ENCODE measurements around the gene NME7.
"Not testable (repeated sequence)": the region's sequence is repeated elsewhere in the genome, so short reads cannot be mapped to it uniquely, and the experiment has no call there.

NME7 gene

DNA sequence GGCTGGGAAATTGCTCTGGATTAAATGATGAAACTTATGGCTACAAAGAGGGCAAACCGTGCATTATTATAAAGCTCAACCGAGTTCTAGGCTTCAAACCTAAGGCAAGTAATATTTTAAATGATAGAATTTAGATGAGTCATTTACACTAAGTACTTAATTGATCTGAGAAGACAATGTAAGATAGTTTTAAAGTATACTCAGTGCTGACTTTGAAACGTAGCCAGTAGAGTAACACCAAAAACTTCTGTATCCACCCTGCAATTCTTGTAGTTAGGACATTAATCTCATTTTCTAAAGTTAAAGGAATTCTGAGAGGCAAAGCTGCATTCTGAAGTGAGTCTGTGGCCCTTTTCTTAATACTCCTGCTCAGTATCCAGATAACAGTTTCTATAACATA lies 240.3 kb downstream of the NME7 start:
- DNase-seq (ENCODE audit: low read depth) = no peak

DNA sequence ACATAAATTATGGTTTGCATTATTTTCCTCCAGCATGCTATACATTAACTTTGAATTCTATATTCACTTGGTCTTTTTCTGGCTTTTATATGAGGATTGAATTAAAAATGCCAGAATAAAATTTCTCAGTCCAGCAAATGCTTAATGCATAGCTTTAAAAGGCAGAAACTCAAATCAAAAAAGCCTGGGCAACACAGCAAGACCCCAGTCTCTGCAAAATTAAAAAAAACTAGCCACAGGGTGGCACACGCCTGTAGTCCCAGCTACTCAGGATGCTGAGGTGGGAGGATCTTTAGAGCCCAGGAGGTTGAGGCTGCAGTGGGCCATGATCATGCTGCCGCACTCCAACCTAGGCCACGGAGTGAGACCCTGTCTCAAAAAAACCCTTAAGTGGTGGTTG lies 241.3 kb downstream of the NME7 start:
- DNase-seq (ENCODE audit: low read depth) = no peak

DNA sequence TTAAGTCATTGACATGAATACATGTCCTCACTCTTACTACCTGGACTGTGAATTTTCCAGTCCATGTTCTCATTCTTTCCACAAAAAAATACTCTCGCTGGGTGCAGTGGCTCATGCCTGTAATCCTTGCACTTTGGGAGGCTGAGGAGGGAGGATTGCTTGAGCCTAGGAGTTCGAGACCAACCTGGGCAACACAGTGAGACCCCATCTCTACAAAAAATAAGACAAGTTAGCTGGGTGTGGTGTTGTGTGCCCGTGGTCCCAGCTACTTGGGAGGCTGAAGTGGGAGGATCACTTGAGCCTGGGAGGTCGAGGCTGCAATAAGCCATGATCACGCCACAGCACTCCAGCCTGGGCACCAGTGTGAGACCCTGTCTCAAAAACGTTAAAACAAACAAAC lies 242.0 kb downstream of the NME7 start:
- DNase-seq (ENCODE audit: low read depth) = not testable (repeated sequence)

- no peak for DNase-seq (ENCODE audit: low read depth)
Measured at GRCh38 chr1:169124459-169124858, 243.1 kb downstream of the NME7 start.

GRCh38 chr1:169122976-169123375 lies 244.6 kb downstream of the NME7 start:
- no peak for DNase-seq (ENCODE audit: low read depth)

DNA sequence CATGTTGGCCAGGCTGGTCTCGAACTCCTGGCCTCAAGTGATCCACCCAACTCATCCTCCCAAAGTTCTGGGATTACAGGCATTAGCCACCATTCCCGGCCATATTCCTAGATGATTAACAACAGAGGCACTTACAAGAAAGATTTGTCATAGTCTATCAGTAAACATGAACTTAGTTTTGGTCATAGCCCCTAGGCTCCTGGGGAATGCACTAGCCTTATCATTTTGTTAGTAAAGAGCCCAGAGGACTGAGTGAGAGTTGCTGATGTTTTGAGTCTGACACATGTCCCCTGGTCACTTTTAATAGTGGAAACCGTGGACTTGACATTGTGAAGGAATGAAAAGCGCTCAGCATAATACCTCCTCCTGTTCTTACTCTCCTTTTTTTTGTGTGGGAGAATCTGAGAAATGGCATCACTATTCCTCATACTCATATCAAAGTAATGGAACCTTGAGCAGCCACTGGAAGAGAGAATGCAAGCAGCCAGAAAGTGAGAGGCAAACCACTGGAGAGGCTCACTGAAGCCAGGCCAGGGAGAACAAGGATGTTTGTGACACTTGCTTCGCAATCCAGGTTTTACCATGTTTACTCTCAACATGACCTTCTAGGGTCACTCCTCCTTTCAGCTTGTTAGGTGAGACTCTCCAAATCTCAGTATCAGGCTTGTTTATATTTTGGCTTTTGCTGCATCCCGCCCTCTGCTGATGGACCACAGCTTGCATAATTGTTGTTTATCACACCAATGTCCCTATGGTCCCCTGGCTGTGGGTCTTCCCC lies 246.3 kb downstream of the NME7 start:
- DNase-seq (ENCODE audit: low read depth) = no peak

DNA sequence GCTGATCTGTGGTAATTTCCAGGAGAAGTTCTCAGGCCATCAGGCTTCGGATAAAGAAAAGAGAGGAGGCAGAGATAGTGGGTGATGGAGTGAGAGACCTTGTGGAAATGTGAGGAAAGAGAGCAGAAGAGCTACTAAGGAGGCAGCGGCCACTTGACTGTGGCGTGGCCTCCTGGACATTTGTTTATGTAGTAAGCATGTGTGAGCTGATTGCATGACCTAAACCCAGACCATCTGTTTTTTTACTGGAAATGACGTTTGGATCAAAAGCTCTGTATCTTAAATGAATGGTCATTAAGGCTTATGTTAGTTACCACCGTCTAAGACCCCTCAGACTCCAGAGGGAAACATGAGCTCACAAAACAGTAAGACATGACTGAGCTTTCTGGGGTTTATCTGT lies 247.5 kb downstream of the NME7 start:
- DNase-seq (ENCODE audit: low read depth) = no peak

DNA sequence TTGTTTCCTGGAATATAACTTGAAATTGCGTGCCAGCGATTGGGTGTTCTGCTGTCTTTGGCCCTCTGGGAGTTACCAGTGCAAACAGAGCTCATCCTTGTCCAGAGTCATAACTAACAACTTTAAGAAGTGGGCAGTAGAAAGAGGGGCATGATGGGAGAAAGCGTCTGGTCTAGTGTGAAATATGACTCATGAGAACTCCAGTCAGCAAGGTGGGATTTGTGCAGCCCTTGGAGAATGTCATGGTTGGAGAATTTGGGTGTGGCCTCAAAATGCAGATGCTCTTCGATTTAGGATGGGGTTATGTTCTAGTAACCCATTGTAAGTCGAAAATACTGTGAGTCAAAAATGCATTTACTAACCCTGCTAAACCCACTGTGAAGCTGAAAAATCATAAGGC lies 248.2 kb downstream of the NME7 start:
- DNase-seq (ENCODE audit: low read depth) = no peak

DNA sequence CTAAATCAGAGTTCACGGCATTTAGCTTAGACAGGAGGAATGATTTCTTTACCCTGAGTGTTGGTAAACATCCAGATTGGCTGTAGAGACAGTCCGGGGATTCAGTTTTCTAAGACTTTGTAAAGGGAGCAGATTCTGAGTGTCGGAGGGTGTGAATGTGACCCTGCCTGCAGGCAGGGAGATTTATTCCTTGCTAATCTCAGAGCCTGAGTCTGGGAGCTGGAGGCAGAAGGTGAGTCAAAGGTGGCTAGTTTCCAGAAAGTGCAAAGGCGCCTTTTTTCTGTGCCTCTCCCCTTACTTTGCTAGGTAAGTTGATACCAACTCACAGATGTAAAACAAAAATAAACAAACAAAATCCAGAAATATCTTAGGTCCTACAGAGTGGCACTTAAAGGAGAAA lies 249.4 kb downstream of the NME7 start:
- no peak for DNase-seq (ENCODE audit: low read depth)

DNA sequence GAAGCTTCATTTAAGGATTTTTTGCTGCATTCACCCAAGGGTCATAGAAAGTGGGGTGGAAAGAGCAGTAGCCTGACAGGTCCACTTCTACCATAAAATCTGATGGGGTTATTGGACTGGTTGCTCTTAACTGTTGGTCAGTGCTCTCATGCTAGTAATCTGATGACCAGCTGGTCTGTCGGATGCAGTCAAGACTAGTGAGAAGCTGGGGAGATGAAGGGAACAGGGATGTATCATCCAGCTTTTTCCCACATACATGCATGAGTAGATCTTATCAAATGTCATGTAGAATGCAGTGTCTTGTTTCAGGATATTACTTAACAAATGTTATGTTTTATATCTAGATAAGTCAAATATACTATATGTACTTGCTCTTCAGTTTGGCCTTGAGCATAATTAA lies 250.0 kb downstream of the NME7 start:
- no peak for DNase-seq (ENCODE audit: low read depth)

GRCh38 chr1:169117014-169117413 lies 250.6 kb downstream of the NME7 start:
- no peak for DNase-seq (ENCODE audit: low read depth)

- DNase-seq (ENCODE audit: low read depth) = no peak
Measured at GRCh38 chr1:169115891-169116585, 251.6 kb downstream of the NME7 start.

GRCh38 chr1:169113613-169114119 lies 253.9 kb downstream of the NME7 start:
- no peak for DNase-seq (ENCODE audit: low read depth)

DNA sequence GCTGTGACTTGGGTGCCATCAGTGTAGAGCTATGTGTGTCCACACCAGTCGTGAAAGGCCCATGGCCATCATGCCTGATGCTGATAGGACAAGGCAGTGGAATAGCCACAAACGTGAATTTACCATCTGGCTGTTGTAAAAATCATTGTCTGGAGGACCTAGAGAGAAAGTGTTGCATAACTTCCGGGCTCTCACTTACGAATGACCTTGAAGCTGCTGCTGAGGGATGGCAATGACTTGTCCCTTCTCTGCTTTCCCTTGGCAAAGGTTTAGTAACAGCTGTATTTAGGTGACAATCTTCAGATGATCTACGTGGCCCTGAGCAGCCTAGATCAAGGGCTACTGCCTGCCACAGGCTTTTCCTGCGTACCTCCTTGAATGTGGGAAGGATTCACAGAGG lies 255.4 kb downstream of the NME7 start:
- DNase-seq (ENCODE audit: low read depth) = no peak

DNA sequence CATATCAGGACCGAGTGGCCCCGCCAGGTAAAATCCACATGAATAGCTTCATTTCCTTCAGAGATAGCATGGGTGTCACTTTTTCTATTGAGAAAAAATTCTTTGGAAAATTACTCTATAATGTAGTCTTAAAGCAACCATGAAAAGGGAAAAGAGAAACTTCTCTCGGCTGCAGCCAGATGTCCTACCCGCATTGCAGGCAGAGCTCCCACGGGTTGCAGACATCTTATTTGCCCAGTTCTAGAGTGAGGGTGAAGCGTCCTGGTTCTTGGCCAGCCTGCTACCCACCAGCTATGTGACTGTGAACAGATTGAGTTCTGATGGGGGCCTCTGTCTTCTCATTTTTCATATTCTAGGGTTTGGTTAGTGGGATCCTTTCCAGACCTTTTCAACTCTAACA lies 256.1 kb downstream of the NME7 start:
- DNase-seq (ENCODE audit: low read depth) = no peak

- DNase-seq (ENCODE audit: low read depth) = no peak
Measured at GRCh38 chr1:169110689-169111447, 256.7 kb downstream of the NME7 start.

DNA sequence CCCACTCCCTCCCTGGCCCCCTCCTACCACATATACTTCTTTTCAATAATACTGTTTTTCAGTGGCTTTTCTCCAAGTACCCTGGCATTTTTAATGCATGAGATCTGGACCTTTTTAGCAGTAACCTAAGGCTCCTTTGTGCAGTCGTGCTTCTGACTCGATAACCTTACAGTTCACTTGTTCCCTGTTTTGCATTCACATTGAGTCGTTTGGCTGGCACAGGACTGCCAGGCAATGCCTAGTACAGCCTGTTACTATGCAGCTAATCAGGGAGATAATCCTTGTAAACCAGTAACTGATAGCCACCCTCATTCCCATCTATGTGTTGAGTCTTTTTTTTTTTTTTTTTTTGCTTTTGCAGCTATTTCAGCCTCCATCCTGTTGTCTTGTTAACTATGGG lies 257.4 kb downstream of the NME7 start:
- DNase-seq (ENCODE audit: low read depth) = no peak

GRCh38 chr1:169109561-169110134 lies 257.9 kb downstream of the NME7 start:
- DNase-seq (ENCODE audit: low read depth) = no peak

DNA sequence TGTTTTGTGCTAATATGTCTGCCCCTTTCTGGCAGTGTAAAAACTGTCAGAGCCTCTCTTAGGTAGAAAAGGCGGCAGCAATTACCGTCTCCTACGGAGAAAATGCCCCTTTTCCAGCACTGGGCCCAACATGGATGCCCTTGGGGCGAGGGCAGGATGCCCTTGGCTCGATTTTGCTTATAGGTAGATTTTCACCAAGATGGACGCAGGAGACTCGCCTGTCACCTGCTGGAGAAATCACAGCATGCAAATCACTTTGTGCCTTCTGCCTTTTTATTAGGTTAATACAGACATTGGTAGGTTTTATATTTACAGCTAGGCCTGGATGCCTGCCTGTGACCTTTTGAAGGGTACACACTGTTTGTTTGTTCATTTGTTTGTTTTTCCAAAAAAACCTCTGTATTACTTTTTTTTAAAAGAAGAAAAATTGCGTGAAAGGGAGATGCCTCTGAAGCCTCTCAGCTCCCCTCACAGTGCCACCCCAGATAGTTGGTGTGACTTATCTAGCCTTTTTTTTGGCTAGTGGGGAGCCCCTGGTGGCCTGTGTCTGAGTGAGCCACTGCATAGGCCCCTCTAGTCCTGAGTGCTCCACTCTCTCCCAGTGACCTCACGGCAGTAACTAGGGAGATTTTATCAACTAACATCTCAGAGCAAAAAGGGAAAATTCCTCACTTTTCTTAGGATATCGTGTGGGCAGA lies 258.6 kb downstream of the NME7 start:
- DNase-seq (ENCODE audit: low read depth) = no peak

- no peak for DNase-seq (ENCODE audit: low read depth)
Measured at GRCh38 chr1:169108223-169108622, 259.4 kb downstream of the NME7 start.

DNA sequence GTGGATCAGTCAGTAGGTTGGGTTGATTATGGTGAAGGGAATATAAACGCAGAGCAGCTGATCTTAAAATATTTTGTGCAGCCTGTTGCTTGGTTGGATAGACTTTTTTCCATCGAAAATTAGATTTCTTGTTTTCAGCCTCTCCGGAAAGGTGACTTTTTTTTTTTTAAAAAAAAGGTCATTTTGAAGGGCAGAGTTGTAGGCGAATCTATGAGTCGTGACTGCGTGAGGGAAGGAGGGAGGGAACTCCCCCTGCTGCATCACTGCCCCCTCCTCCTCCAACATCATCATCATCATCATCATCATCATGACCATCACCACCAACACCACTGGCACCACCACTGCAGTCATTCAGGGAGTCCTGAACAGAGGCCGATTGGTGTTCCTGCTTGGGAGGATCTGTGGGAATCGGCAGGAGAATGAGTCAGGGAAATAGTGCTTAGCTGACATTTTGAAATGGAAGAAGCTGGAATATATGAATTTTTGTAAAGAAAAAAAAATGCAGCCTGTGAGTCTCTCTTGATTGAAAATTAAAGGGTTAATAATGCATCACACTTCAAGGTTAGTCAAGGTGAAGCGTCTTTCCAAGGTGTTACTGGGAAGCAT lies 259.9 kb downstream of the NME7 start:
- no peak for DNase-seq (ENCODE audit: low read depth)
